HepG2 (cell line): ENCODE results near the gene DLL3. TPM values are rescaled to one million over a fixed set of nuclear protein-coding genes. Genes with fewer than 3 reads are reported as not detected.

ENCODE experiments used
- AKNA ChIP-seq: sonication (generic); formaldehyde crosslinking; IDR thresholded peaks from 2 replicates; pipeline ENCODE4 v1.4.0; 2020; ENCODE audit warnings: missing genetic modification reagents, borderline replicate concordance
- DMTF1 ChIP-seq: sonication (generic); formaldehyde crosslinking; IDR thresholded peaks from 2 replicates; pipeline ENCODE4 v1.4.0; 2020; ENCODE audit warnings: mild to moderate bottlenecking, missing genetic modification reagents
- HINFP ChIP-seq: sonication (generic); formaldehyde crosslinking; IDR thresholded peaks from 2 replicates; pipeline ENCODE4 v1.4.0; 2020; ENCODE audit warnings: low read depth, mild to moderate bottlenecking, missing genetic modification reagents
- HNRNPUL1 ChIP-seq: fragments of 200-400 bp; formaldehyde crosslinking; IDR thresholded peaks from 2 replicates; pipeline ENCODE4 v1.6.1; 2017; ENCODE audit warnings: low read depth, mild to moderate bottlenecking, low read length, moderate library complexity
- IKZF4 ChIP-seq: sonication (generic); formaldehyde crosslinking; IDR thresholded peaks from 2 replicates; pipeline ENCODE4 v1.5.1; 2020; ENCODE audit warnings: borderline replicate concordance, mild to moderate bottlenecking, low read depth, missing genetic modification reagents; ENCODE audit errors: not compliant biosample characterization
- IRF1 ChIP-seq: sonication (generic); formaldehyde crosslinking; IDR thresholded peaks from 2 replicates; pipeline ENCODE4 v1.4.0; 2020; ENCODE audit warnings: low read depth, mild to moderate bottlenecking, missing genetic modification reagents
- NCOA2 ChIP-seq: sonication (generic); formaldehyde crosslinking; IDR thresholded peaks from 2 replicates; pipeline ENCODE4 v1.8.0; 2022; ENCODE audit warnings: inconsistent platforms
- POGK ChIP-seq: sonication (generic); formaldehyde crosslinking; conservative IDR thresholded peaks from 2 replicates; pipeline ENCODE4 v1.8.0; 2022; ENCODE audit warnings: mild to moderate bottlenecking, moderate library complexity, missing genetic modification reagents
- RFX1 ChIP-seq: fragments of 450-650 bp; IDR thresholded peaks from 2 replicates; pipeline ENCODE4 v1.6.1; 2017
- ZKSCAN1 ChIP-seq: fragments of 150-350 bp; IDR thresholded peaks from 2 replicates; pipeline ENCODE4 v1.6.1; 2014; ENCODE audit warnings: low read length
- ZNF552 ChIP-seq: sonication (generic); formaldehyde crosslinking; IDR thresholded peaks from 2 replicates; pipeline ENCODE4 v1.9.0; 2022; ENCODE audit warnings: missing genetic modification reagents, mild to moderate bottlenecking, borderline replicate concordance
- ZNF788 ChIP-seq: sonication (generic); formaldehyde crosslinking; IDR thresholded peaks from 2 replicates; pipeline ENCODE4 v1.5.0; 2020; ENCODE audit warnings: mild to moderate bottlenecking, missing genetic modification reagents, borderline replicate concordance
- polyA plus RNA-seq, 8 experiments: library from polyadenylated mRNA; depleted of rRNA in 3 of 8; stranded (reverse) in 7 of 8; unstranded in 1 of 8; fragments of >200 nt; fragmentation: Illumina TruSeq in 4 of 8; extraction: Trizol in 4 of 8; gene quantifications; 2 replicates each; pipeline versions ENCODE4 v1.2.1 to v1.2.3, GENCODE V29; 2011 to 2016; ENCODE audit warnings: low read depth in 4 of 8, missing spikeins in 1 of 8, mixed read lengths in 1 of 8; ENCODE audit not compliant: insufficient read depth in 1 of 8
- total RNA-seq, 5 experiments: library from RNA; depleted of rRNA; stranded (reverse); fragments of >200 nt; fragmentation: Illumina TruSeq; extraction: Trizol; gene quantifications; 2 replicates each; pipeline ENCODE4 v1.2.3, GENCODE V29; 2016; ENCODE audit warnings: low read depth in 1 of 5

Gene DLL3
- total and polyA plus RNA-seq, 2 of the 13 experiments (the other 11 are each of a cell fraction or from before 2014, with no cell fraction given): 0.35 to 0.55 TPM

- peak; percentile 61; the same call in 1 of the 2 replicates for TF ChIP-seq AKNA (CRISPR knock-in tag)
- no peak for TF ChIP-seq NCOA2 (CRISPR knock-in tag)
- TF ChIP-seq HNRNPUL1: no peak
- no peak for TF ChIP-seq ZKSCAN1
- TF ChIP-seq RFX1: no peak
- no peak for TF ChIP-seq HINFP (CRISPR knock-in tag)
- TF ChIP-seq ZNF552: no peak
- TF ChIP-seq DMTF1: no peak
- TF ChIP-seq ZNF788 (CRISPR knock-in tag): peak; percentile 82; the same call in 1 of the 2 replicates
- TF ChIP-seq IRF1 (CRISPR knock-in tag): no peak
- TF ChIP-seq IKZF4 (CRISPR knock-in tag): peak; percentile 78
- TF ChIP-seq POGK: 0 out of 2 replicates have a peak, but pooled peaks have one; percentile 31
These were observed 41.0 kb downstream of the DLL3 start, which contains the start of gene EID2 (continued) for GRCh38 chr19:39539518-39540332.
